Mesodermal cell (in vitro differentiated cells): Measurements from ENCODE around the gene LAMA3. TPM values are rescaled to one million over a fixed set of nuclear protein-coding genes. Genes with fewer than 3 reads are reported as not detected.

Source experiments
- H3K27ac ChIP-seq: 2 replicates; pipeline ENCODE4 v1.7.0; 2013; ENCODE audit warnings: mild to moderate bottlenecking, low read depth, low read length, moderate library complexity; ENCODE audit not compliant: severe bottlenecking
- H3K36me3 ChIP-seq: 2 replicates; pipeline ENCODE4 v1.7.1; 2013; ENCODE audit warnings: mild to moderate bottlenecking, low read length, moderate library complexity; ENCODE audit not compliant: control insufficient read depth, insufficient read depth
- H3K4me1 ChIP-seq: one replicate; pipeline ENCODE4 v1.7.1; 2013; ENCODE audit warnings: mild to moderate bottlenecking, low read length; ENCODE audit not compliant: insufficient read depth, control insufficient read depth, poor library complexity, severe bottlenecking
- H3K4me3 ChIP-seq: 2 replicates; pipeline ENCODE4 v1.7.0; 2013; ENCODE audit warnings: low read length, control low read depth, mild to moderate bottlenecking; ENCODE audit not compliant: insufficient read depth, poor library complexity, severe bottlenecking; ENCODE audit errors: extremely low read depth
- H3K9me3 ChIP-seq: 2 replicates; pipeline ENCODE4 v1.7.1; 2013; ENCODE audit warnings: mild to moderate bottlenecking, low read length, moderate library complexity; ENCODE audit not compliant: control insufficient read depth
- WGBS, 2 experiments: methylation state at CpG; one replicate each; pipeline ENCODE4 v1.1.5; 2013; ENCODE audit warnings: missing lambda C conversion rate in 2 of 2; ENCODE audit not compliant: insufficient coverage in 2 of 2; 5-methylcytosine and 5-hydroxymethylcytosine counted together
- polyA plus RNA-seq, 2 experiments: library from polyadenylated mRNA; stranded (reverse); fragments of 50-300 nt; gene quantifications; one replicate each; pipeline ENCODE4 v1.2.3, GENCODE V29; 2013

Gene LAMA3
- 0.52 TPM for polyA plus RNA-seq (2013, experiment 1 of 2)
- 0.05 TPM for polyA plus RNA-seq (2013, experiment 2 of 2)

- WGBS, 2 experiments, result 0 to 3% methylated on average over 31 to 39 of the region's 45 CpGs
- no peaks in the 10 kb centered on the region for H3K9me3 ChIP-seq
- no peaks in the 10 kb centered on the region for H3K36me3 ChIP-seq
- no peak within 1 kb of the TSS for H3K27ac ChIP-seq
- peaks cover 7% of the 10 kb centered on the region for H3K4me1 ChIP-seq
- H3K4me3 ChIP-seq, result peak within 1 kb of the TSS; percentile 36
Measured at GRCh38 chr18:23689031-23689615, at the start of gene LAMA3. Gene LAMA3, plus strand, starts transcription at chr18:23689453. Its CDS starts 231 bp downstream, at chr18:23689684.

GRCh38 chr18:23640052-23640451, 49.2 kb upstream of the LAMA3 start:
- H3K9me3 ChIP-seq, result peaks cover 5% of the 10 kb centered on the region
- H3K27ac ChIP-seq, result no peak overlapping the region
- no peaks in the 10 kb centered on the region for H3K36me3 ChIP-seq
- no peak overlapping the region for H3K4me3 ChIP-seq
- WGBS, 2 experiments, result 80 to 90% methylated on average over 1 to 2 of the region's 2 CpGs
- peaks cover 3% of the 10 kb centered on the region for H3K4me1 ChIP-seq

- Histone ChIP-seq H3K36me3 (no peaks in the 10 kb centered on the region), H3K27ac (no peak overlapping the region), H3K9me3 (peaks cover 5% of the 10 kb centered on the region), H3K4me3 (no peak overlapping the region), H3K4me1 (no peaks in the 10 kb centered on the region)
- 83 to 90% methylated on average over 6 to 7 of the region's 11 CpGs for WGBS, 2 experiments
Measured at GRCh38 chr18:23641143-23641720, 48.0 kb upstream of the LAMA3 start.

- Histone ChIP-seq H3K27ac (no peak overlapping the region), H3K4me3 (no peak overlapping the region), H3K4me1 (no peaks in the 10 kb centered on the region), H3K9me3 (peaks cover 5% of the 10 kb centered on the region), H3K36me3 (no peaks in the 10 kb centered on the region)
- WGBS, 2 experiments, result 95 to 97% methylated on average over 11 of the region's 11 CpGs
Measured at GRCh38 chr18:23641937-23642666, 47.2 kb upstream of the LAMA3 start.

- H3K4me1 ChIP-seq, result no peaks in the 10 kb centered on the region
- H3K36me3 ChIP-seq, result no peaks in the 10 kb centered on the region
- no peak overlapping the region for H3K4me3 ChIP-seq
- peaks cover 5% of the 10 kb centered on the region for H3K9me3 ChIP-seq
- H3K27ac ChIP-seq, result no peak overlapping the region
- 33 to 80% methylated on average over 1 of the region's 2 CpGs for WGBS, 2 experiments
Measured at GRCh38 chr18:23643815-23644490, 45.3 kb upstream of the LAMA3 start.

- no peaks in the 10 kb centered on the region for H3K36me3 ChIP-seq
- no peak overlapping the region for H3K27ac ChIP-seq
- 94% methylated on average over 4 of the region's 4 CpGs; no CpG with 5 or more reads in 1 of the 2 experiments for WGBS, 2 experiments
- peaks cover 5% of the 10 kb centered on the region for H3K9me3 ChIP-seq
- no peaks in the 10 kb centered on the region for H3K4me1 ChIP-seq
- H3K4me3 ChIP-seq, result no peak overlapping the region
Measured at GRCh38 chr18:23645568-23646175, 43.6 kb upstream of the LAMA3 start.

- Histone ChIP-seq H3K4me3 (no peak overlapping the region), H3K4me1 (no peaks in the 10 kb centered on the region), H3K27ac (no peak overlapping the region), H3K9me3 (peaks cover 5% of the 10 kb centered on the region), H3K36me3 (no peaks in the 10 kb centered on the region)
- WGBS, 2 experiments, result 82 to 100% methylated on average over 1 to 2 of the region's 2 CpGs
Measured at GRCh38 chr18:23646282-23646681, 43.0 kb upstream of the LAMA3 start.

GRCh38 chr18:23648456-23648855, 40.8 kb upstream of the LAMA3 start:
- Histone ChIP-seq H3K4me3 (no peak overlapping the region), H3K36me3 (no peaks in the 10 kb centered on the region), H3K4me1 (no peaks in the 10 kb centered on the region), H3K27ac (no peak overlapping the region), H3K9me3 (no peaks in the 10 kb centered on the region)
- WGBS, 2 experiments, result 100% methylated on average over 1 of the region's 3 CpGs; no CpG with 5 or more reads in 1 of the 2 experiments

GRCh38 chr18:23648940-23649607, 40.2 kb upstream of the LAMA3 start:
- Histone ChIP-seq H3K36me3 (no peaks in the 10 kb centered on the region), H3K9me3 (no peaks in the 10 kb centered on the region), H3K4me1 (no peaks in the 10 kb centered on the region), H3K27ac (no peak overlapping the region), H3K4me3 (no peak overlapping the region)
- 96 to 97% methylated on average over 8 of the region's 8 CpGs for WGBS, 2 experiments
